Loucy (cell line): ENCODE measurements around the gene AHCYL1.
A peak's percentile ranks its signal among the peaks of the same experiment; 100 is the strongest.

Experiments used
- H2AFZ ChIP-seq: fragments of 200-600 bp; sonication (generic); 2 replicates; pipeline ENCODE4 v1.6.0; 2016; ENCODE audit warnings: antibody characterized with exemption, mild to moderate bottlenecking, low read length, moderate library complexity
- H3F3A ChIP-seq: fragments of 200-600 bp; 2 replicates; pipeline ENCODE4 v1.6.0; 2016; ENCODE audit warnings: antibody characterized with exemption, low read depth, mild to moderate bottlenecking
- H3K27me3 ChIP-seq: fragments of 200-600 bp; sonication (generic); 2 replicates; pipeline ENCODE4 v1.6.1; 2014; ENCODE audit warnings: low read length, mild to moderate bottlenecking; ENCODE audit not compliant: insufficient read depth, poor library complexity, severe bottlenecking
- H3K36me3 ChIP-seq: fragments of 200-600 bp; sonication (generic); 2 replicates; pipeline ENCODE4 v1.6.1; 2016; ENCODE audit warnings: low read length; ENCODE audit not compliant: insufficient read depth
- H3K4me1 ChIP-seq: fragments of 200-600 bp; sonication (generic); 2 replicates; pipeline ENCODE4 v1.5.1; 2014; ENCODE audit warnings: low read length, mild to moderate bottlenecking; ENCODE audit not compliant: insufficient read depth, poor library complexity, severe bottlenecking
- H3K4me2 ChIP-seq: fragments of 200-600 bp; sonication (generic); 2 replicates; pipeline ENCODE4 v1.6.0; 2014; ENCODE audit warnings: antibody characterized with exemption, low read length, low read depth, mild to moderate bottlenecking; ENCODE audit not compliant: poor library complexity, severe bottlenecking
- H3K4me3 ChIP-seq: fragments of 200-600 bp; sonication (generic); 2 replicates; pipeline ENCODE4 v1.5.1; 2014; ENCODE audit warnings: low read length, mild to moderate bottlenecking, mixed read lengths; ENCODE audit not compliant: poor library complexity, severe bottlenecking
- H3K79me2 ChIP-seq: fragments of 200-600 bp; sonication (generic); 2 replicates; pipeline ENCODE4 v1.6.1; 2014; ENCODE audit warnings: low read length; ENCODE audit not compliant: insufficient read depth
- H3K9ac ChIP-seq: fragments of 200-600 bp; sonication (generic); 2 replicates; pipeline ENCODE4 v1.6.0; 2014; ENCODE audit warnings: mild to moderate bottlenecking, low read depth, low read length, moderate library complexity; ENCODE audit not compliant: poor library complexity, severe bottlenecking
- H3K9me2 ChIP-seq: fragments of 200-600 bp; sonication (generic); replicated peaks from 2 replicates; pipeline ENCODE4 v1.6.1; 2016; ENCODE audit warnings: low read depth, low read length, mixed read lengths
- H3K9me3 ChIP-seq: fragments of 200-600 bp; sonication (generic); 2 replicates; pipeline ENCODE4 v1.6.1; 2014; ENCODE audit warnings: mild to moderate bottlenecking, antibody characterized with exemption, low read length, low read depth; ENCODE audit not compliant: insufficient read depth
- H4K20me1 ChIP-seq: fragments of 200-600 bp; sonication (generic); 2 replicates; pipeline ENCODE4 v1.6.0; 2014; ENCODE audit warnings: antibody characterized with exemption, low read length, mild to moderate bottlenecking; ENCODE audit not compliant: insufficient read depth, poor library complexity, severe bottlenecking
- EZH2phosphoT487 ChIP-seq: fragments of 200-600 bp; IDR thresholded peaks from 2 replicates; pipeline ENCODE4 v1.6.1; 2018; ENCODE audit warnings: antibody characterized with exemption, mild to moderate bottlenecking, moderate library complexity, borderline replicate concordance
- TF ChIP-seq, protein P1 (sequence below): fragments of 200-600 bp; sonication (generic); conservative IDR thresholded peaks from 2 replicates; pipeline ENCODE4 v1.5.1; 2014; ENCODE audit warnings: mild to moderate bottlenecking, antibody characterized with exemption, low read length

Gene AHCYL1

GRCh38 chr1:109978761-109979488 lies 5.6 kb upstream of the AHCYL1 start:
- Histone ChIP-seq H4K20me1 (no peaks in the 10 kb centered on the region), H3K27me3 (no peaks in the 10 kb centered on the region), H3F3A (no peaks in the 10 kb centered on the region), H3K9ac (no peak overlapping the region), H2AFZ (no peak overlapping the region), H3K9me2 (no peaks in the 10 kb centered on the region), H3K9me3 (no peaks in the 10 kb centered on the region), H3K36me3 (no peaks in the 10 kb centered on the region), H3K79me2 (no peaks in the 10 kb centered on the region), H3K4me3 (no peak overlapping the region), H3K4me1 (peaks cover 5% of the 10 kb centered on the region), H3K4me2 (no peak overlapping the region)
- TF ChIP-seq, protein P1, sequence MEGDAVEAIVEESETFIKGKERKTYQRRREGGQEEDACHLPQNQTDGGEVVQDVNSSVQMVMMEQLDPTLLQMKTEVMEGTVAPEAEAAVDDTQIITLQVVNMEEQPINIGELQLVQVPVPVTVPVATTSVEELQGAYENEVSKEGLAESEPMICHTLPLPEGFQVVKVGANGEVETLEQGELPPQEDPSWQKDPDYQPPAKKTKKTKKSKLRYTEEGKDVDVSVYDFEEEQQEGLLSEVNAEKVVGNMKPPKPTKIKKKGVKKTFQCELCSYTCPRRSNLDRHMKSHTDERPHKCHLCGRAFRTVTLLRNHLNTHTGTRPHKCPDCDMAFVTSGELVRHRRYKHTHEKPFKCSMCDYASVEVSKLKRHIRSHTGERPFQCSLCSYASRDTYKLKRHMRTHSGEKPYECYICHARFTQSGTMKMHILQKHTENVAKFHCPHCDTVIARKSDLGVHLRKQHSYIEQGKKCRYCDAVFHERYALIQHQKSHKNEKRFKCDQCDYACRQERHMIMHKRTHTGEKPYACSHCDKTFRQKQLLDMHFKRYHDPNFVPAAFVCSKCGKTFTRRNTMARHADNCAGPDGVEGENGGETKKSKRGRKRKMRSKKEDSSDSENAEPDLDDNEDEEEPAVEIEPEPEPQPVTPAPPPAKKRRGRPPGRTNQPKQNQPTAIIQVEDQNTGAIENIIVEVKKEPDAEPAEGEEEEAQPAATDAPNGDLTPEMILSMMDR: no peak
- no peak for TF ChIP-seq EZH2phosphoT487

GRCh38 chr1:109979489-109980091 lies 5.0 kb upstream of the AHCYL1 start:
- TF ChIP-seq, protein P1: no peak
- TF ChIP-seq EZH2phosphoT487: no peak
- Histone ChIP-seq H3K4me2 (no peak overlapping the region), H2AFZ (no peak overlapping the region), H3K4me3 (no peak overlapping the region), H3K79me2 (no peaks in the 10 kb centered on the region), H3K27me3 (no peaks in the 10 kb centered on the region), H3K9me3 (no peaks in the 10 kb centered on the region), H3F3A (no peaks in the 10 kb centered on the region), H3K9ac (no peak overlapping the region), H3K4me1 (peaks cover 9% of the 10 kb centered on the region), H3K9me2 (no peaks in the 10 kb centered on the region), H4K20me1 (no peaks in the 10 kb centered on the region), H3K36me3 (no peaks in the 10 kb centered on the region)

GRCh38 chr1:109980324-109981003 lies 4.1 kb upstream of the AHCYL1 start:
- H3K27me3 ChIP-seq: peaks cover 6% of the 10 kb centered on the region
- peaks cover 7% of the 10 kb centered on the region for H4K20me1 ChIP-seq
- no peaks in the 10 kb centered on the region for H3K9me2 ChIP-seq
- H3F3A ChIP-seq: no peaks in the 10 kb centered on the region
- no peak for TF ChIP-seq EZH2phosphoT487
- TF ChIP-seq, protein P1: peak; percentile 75
- H3K4me3 ChIP-seq: no peak overlapping the region
- H3K9ac ChIP-seq: no peak overlapping the region
- no peak overlapping the region for H2AFZ ChIP-seq
- H3K4me2 ChIP-seq: no peak overlapping the region
- H3K9me3 ChIP-seq: no peaks in the 10 kb centered on the region
- H3K4me1 ChIP-seq: peaks cover 12% of the 10 kb centered on the region
- H3K79me2 ChIP-seq: peaks cover 8% of the 10 kb centered on the region
- H3K36me3 ChIP-seq: no peaks in the 10 kb centered on the region
